Breast epithelium (tissue), 4 donors: ENCODE results near the gene AKR1D1. TPM values are rescaled to one million over a fixed set of nuclear protein-coding genes. Genes with fewer than 3 reads are reported as not detected.

Source experiments
- DNase-seq, 2 donors: peaks; one replicate each; pipeline ENCODE4 v3.0.0-alpha.2; 2019; ENCODE audit warnings: low spot score in 2 of 2
- H3K27ac ChIP-seq, 2 donors: fragments of 200-600 bp; sonication (generic) in 1 of 2; one replicate each; pipeline ENCODE4 v1.5.1; 2016 to 2019; ENCODE audit warnings: mild to moderate bottlenecking in 1 of 2
- H3K27me3 ChIP-seq, 2 donors: fragments of 200-600 bp; sonication (generic) in 1 of 2; one replicate each; pipeline versions ENCODE4 v1.5.1 to v1.6.0; 2017 to 2019; ENCODE audit warnings: control low read depth in 1 of 2, mild to moderate bottlenecking in 1 of 2
- H3K36me3 ChIP-seq: fragments of 200-600 bp; one replicate; pipeline ENCODE4 v1.5.1; 2019
- H3K4me1 ChIP-seq, 2 donors: fragments of 200-600 bp; sonication (generic); one replicate each; pipeline ENCODE4 v1.5.1; 2016 to 2019; ENCODE audit warnings: control low read depth in 1 of 2
- H3K4me3 ChIP-seq, 3 donors: fragments of 200-600 bp; sonication (generic); 1 replicate in 2 of 3; 2 replicates in 1 of 3; pipeline ENCODE4 v1.5.1; 2016 to 2019; ENCODE audit warnings: mild to moderate bottlenecking in 3 of 3, moderate library complexity in 2 of 3
- H3K9me3 ChIP-seq, 2 donors: fragments of 200-600 bp; sonication (generic) in 1 of 2; one replicate each; pipeline ENCODE4 v1.5.1; 2016 to 2019; ENCODE audit warnings: control low read depth in 1 of 2
- POLR2A ChIP-seq: fragments of 450-650 bp; IDR thresholded peaks from one replicate; pipeline ENCODE4 v1.6.1; 2016; ENCODE audit warnings: antibody characterized with exemption, mild to moderate bottlenecking, moderate library complexity
- POLR2AphosphoS5 ChIP-seq, 3 donors: sonication (generic); formaldehyde crosslinking; IDR thresholded peaks; one replicate each; pipeline ENCODE4 v1.6.1; 2017; ENCODE audit warnings: antibody characterized with exemption in 3 of 3
- intact Hi-C: fragments of 100-400 bp; cut with DNase I; formaldehyde crosslinking; loops from one replicate; pipeline ENCODE4 v1.15.1; 2023; ENCODE audit warnings: low total_unique reads
- total RNA-seq, 3 donors: library from RNA; depleted of rRNA; stranded (reverse); fragments of >200 nt; gene quantifications; one replicate each; pipeline ENCODE4 v1.1.0, GENCODE V29; 2016
- TF ChIP-seq, protein P1 (sequence below), 3 donors: fragments of 450-650 bp; IDR thresholded peaks; one replicate each; pipeline ENCODE4 v1.5.1; 2016 to 2017; ENCODE audit warnings: antibody characterized with exemption in 3 of 3, mild to moderate bottlenecking in 3 of 3, moderate library complexity in 3 of 3

AKR1D1 gene
- total RNA-seq, 3 donors from 2014 or later = 0.59 TPM; not detected in 2

- Histone ChIP-seq H3K27me3 (no peaks in the 10 kb centered on the region), H3K9me3 (no peaks in the 10 kb centered on the region), H3K36me3 (no peaks in the 10 kb centered on the region), H3K4me3 (no peak overlapping the region), H3K27ac (no peak overlapping the region), H3K4me1 (no peaks in the 10 kb centered on the region)
- DNase-seq = no peak
- no peak for TF ChIP-seq POLR2A
- TF ChIP-seq, protein P1, sequence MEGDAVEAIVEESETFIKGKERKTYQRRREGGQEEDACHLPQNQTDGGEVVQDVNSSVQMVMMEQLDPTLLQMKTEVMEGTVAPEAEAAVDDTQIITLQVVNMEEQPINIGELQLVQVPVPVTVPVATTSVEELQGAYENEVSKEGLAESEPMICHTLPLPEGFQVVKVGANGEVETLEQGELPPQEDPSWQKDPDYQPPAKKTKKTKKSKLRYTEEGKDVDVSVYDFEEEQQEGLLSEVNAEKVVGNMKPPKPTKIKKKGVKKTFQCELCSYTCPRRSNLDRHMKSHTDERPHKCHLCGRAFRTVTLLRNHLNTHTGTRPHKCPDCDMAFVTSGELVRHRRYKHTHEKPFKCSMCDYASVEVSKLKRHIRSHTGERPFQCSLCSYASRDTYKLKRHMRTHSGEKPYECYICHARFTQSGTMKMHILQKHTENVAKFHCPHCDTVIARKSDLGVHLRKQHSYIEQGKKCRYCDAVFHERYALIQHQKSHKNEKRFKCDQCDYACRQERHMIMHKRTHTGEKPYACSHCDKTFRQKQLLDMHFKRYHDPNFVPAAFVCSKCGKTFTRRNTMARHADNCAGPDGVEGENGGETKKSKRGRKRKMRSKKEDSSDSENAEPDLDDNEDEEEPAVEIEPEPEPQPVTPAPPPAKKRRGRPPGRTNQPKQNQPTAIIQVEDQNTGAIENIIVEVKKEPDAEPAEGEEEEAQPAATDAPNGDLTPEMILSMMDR (IDR thresholded peaks at IDR 0.05) = no peak
- no peak for TF ChIP-seq POLR2AphosphoS5 (IDR thresholded peaks at IDR 0.05)
- intact Hi-C loops = no loop called here
Observed at GRCh38 chr7:138115047-138115446, 38.8 kb downstream of the AKR1D1 start.

GRCh38 chr7:138116141-138116540 is 39.9 kb downstream of the AKR1D1 start:
- no peak for TF ChIP-seq POLR2AphosphoS5 (IDR thresholded peaks at IDR 0.05)
- no peak for TF ChIP-seq POLR2A
- TF ChIP-seq, protein P1 (IDR thresholded peaks at IDR 0.05) = no peak
- intact Hi-C loops = no loop called here
- H3K27me3 ChIP-seq = no peaks in the 10 kb centered on the region

DNA sequence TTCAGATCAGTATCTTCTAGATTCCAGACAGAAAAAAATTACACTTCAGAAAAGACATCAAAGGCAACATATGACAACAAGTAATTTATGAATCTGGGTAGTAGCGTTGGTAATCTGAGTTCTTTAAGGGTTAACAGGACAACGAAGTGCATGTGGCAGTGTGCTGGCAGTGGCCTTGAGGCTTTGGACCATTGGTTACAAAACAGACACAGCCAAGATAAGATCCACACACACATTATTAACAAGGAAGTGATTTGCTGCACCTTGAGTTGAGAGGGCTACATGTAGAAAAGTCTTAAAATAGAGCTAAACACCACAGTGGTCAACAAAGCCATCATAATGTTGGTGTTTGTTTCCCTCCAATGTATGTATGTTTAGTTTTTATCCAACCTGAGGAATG is 40.6 kb downstream of the AKR1D1 start:
- Histone ChIP-seq H3K4me3 (no peak overlapping the region), H3K27ac (no peak overlapping the region), H3K27me3 (no peaks in the 10 kb centered on the region), H3K4me1 (no peaks in the 10 kb centered on the region), H3K9me3 (peaks cover 0 to under 1% of the 10 kb centered on the region in 2 donors), H3K36me3 (no peaks in the 10 kb centered on the region)
- DNase-seq = no peak
- intact Hi-C loops = no loop called here
- no peak for TF ChIP-seq POLR2AphosphoS5 (IDR thresholded peaks at IDR 0.05)
- TF ChIP-seq, protein P1 (IDR thresholded peaks at IDR 0.05) = no peak
- TF ChIP-seq POLR2A = no peak

More at GRCh38 chr7:138116141-138116540, 39.9 kb downstream of the AKR1D1 start:
- Histone ChIP-seq H3K27ac (no peak overlapping the region), H3K4me1 (no peaks in the 10 kb centered on the region), H3K36me3 (no peaks in the 10 kb centered on the region), H3K9me3 (no peaks in the 10 kb centered on the region), H3K4me3 (no peak overlapping the region)
- no peak for DNase-seq

- Histone ChIP-seq H3K9me3 (peaks cover 0 to 4% of the 10 kb centered on the region in 2 donors), H3K27me3 (no peaks in the 10 kb centered on the region), H3K36me3 (no peaks in the 10 kb centered on the region), H3K4me3 (no peak overlapping the region), H3K4me1 (no peaks in the 10 kb centered on the region), H3K27ac (no peak overlapping the region)
- intact Hi-C loops = loop anchor here (5.0 kb wide), 1 partner anchor 1348 kb away; no protein-coding TSS in a partner anchor
- no peak for DNase-seq
- TF ChIP-seq, protein P1 (IDR thresholded peaks at IDR 0.05) = no peak
- TF ChIP-seq POLR2AphosphoS5 (IDR thresholded peaks at IDR 0.05) (no peak), POLR2A (no peak)
Observed at GRCh38 chr7:138120140-138120827, 44.0 kb downstream of the AKR1D1 start.

DNA sequence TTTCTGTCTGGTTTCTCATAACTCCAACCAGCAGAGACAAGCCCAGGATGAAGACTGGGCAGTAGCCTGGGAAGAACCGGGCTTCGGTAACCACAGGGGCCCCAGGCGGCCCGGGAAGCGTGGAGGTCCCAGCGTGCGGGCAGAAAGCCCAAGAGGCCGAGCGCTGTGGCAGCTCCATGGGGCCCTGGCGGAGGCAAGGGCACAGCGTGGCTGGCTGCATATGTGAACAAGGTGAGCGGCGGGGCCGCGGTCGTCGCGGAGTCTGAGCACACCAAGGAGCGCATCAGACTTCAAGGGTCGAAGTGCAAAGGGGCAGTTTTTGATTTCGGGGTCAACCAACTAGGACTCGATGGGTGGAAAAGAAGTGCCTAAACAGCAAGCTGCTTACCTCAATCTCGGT is 45.9 kb downstream of the AKR1D1 start:
- H3K9me3 ChIP-seq = peaks cover 0 to 4% of the 10 kb centered on the region in 2 donors
- H3K27me3 ChIP-seq = no peaks in the 10 kb centered on the region
- TF ChIP-seq, protein P1 (IDR thresholded peaks at IDR 0.05) = no peak
- TF ChIP-seq POLR2A (no peak), POLR2AphosphoS5 (IDR thresholded peaks at IDR 0.05) (no peak)
- intact Hi-C loops = loop anchor here (5.0 kb wide), 1 partner anchor 1350 kb away; no protein-coding TSS in a partner anchor
- no peak overlapping the region for H3K27ac ChIP-seq
- no peak for DNase-seq
- H3K4me3 ChIP-seq = no peak overlapping the region
- no peaks in the 10 kb centered on the region for H3K36me3 ChIP-seq
- no peaks in the 10 kb centered on the region for H3K4me1 ChIP-seq
